Right renal pelvis (tissue), 4 donors: ENCODE results near the gene OBSL1. TPM values are rescaled to one million over a fixed set of nuclear protein-coding genes. Genes with fewer than 3 reads are reported as not detected.
A peak's percentile ranks its signal among the peaks of the same experiment; 100 is the strongest.

Source experiments
- DNase-seq, 4 donors: peaks; one replicate each; pipeline ENCODE4 v3.0.0-alpha.2; 2013; ENCODE audit warnings: low read depth in 4 of 4, low spot score in 3 of 4, missing footprints in 1 of 4
- polyA plus RNA-seq, 4 donors: library from polyadenylated mRNA; unstranded; fragments of 120-200 nt; gene quantifications; one replicate each; pipeline ENCODE4 v1.2.1, GENCODE V29; 2013; ENCODE audit not compliant: insufficient read length in 4 of 4

OBSL1 gene
- polyA plus RNA-seq, 4 donors = 122 to 193 (median 147) TPM

- DNase-seq = peak; percentile 96 to 98 (median 96)
These were observed 26.4 kb upstream of the OBSL1 start, which contains the start of gene STK11IP for GRCh38 chr2:219597552-219598307. STK11IP (plus strand) TSS chr2:219597857; CDS start chr2:219598120, 263 bp downstream.

DNA sequence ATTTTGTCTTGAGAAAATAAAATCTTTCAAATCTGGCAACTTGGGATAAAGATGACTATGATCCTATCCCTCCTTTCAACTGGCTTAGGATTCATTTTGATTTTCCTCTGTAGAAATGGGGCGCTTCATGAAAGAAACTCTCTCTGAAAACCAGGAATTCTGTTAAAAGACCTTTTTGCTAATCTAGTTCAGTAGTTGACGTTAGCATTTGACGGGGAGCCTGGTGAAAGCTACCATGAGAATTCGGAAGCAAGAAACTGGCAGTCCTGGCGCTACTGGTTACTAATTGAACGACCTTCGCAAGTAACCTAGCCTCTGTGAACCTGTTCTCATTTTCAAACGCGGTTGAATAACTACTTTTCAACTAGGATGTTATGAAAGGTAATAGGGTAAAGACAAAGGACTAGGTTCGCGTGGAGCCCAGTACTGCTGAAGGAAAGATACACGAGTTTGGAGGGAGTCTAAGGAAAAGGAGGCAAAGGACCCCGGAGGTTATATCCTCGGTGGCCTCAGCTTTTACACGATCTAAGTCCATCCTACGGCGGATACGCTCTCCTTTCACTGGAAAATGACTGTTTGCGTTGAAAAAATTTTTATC is 25.7 kb upstream of the OBSL1 start:
- peak in 1 of 4 donors; percentile 25 for DNase-seq

DNA sequence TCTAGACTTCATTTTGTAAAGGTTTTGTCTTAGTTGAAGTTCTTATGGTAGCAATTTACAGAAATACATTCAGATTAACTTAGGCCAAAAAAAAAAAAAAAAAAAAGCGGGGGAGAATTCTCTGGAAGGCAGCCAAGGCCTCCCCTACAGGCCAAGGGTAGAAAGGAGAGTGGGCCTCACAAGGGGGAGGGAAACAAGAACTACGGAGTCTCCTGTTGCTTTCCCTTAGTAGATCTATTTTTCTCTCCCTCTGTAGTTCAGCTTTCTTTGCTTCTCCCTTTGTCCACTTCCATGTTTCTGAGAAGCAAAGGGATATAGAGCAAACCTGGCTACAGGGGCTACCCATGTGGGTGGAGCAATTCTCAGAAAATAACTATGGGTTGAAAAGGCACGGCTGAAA is 23.9 kb upstream of the OBSL1 start:
- peak in 2 of 4 donors; percentile 57 to 58 for DNase-seq

DNA sequence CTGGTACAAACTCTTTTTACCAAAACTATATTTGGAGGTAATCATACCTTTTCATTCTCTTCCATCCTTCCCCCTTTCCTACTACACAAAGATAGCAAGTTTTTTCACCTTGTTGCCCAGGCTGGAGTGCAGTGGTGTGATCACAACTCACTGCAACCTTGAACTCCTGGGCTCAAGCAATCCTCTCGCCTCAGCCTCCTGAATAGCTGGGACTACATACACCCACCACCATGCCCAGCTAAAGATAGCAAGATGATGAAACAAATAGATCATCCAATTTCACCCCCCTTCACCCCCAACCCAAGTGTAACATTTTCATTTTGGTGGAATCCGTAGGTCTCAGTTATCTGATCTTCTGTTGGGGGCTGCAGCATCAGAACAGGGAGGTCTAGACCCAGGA is 21.8 kb upstream of the OBSL1 start:
- no peak for DNase-seq

DNA sequence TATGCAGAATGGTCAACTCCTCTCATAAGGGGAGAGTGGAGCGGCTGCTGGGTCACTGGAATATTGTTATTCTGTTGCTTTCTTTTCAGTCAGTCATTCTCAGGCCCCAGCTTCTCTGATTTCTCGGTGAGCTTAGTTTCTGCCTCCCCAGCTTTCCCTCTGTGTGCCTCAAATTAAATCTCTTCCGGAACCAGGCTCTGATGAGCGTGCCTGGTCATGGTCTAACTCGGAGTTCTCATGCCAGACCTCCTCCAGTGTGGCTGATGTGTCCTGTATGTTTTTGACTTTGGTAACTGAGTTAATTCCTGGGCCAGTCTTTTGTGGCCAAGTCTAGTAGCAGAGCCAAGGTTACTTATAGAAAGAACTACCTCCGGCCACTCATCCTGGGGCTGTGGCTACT is 21.4 kb upstream of the OBSL1 start:
- DNase-seq = no peak

GRCh38 chr2:219591091-219591490 is 19.8 kb upstream of the OBSL1 start:
- DNase-seq = no peak

DNA sequence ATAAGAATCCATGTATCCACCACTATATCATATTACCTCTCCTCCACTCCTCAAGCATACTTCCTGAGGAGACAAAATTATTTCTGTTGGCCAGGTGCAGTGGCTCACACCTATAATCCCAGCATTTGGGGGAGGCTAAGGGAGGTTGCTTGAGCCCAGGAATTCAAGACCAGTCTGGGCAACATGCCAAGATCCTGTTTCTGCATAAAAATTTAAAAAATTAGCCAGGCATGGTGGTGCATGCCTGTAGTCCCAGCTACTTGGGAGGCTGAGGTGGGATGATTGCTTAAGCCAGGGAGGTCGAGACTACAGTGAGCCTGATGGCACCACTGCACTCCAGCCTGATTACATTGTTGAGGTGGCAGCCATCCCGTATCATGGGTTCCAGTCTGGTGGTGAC is 10.0 kb upstream of the OBSL1 start:
- DNase-seq = no peak

- DNase-seq = no peak
These were observed 7.7 kb upstream of the OBSL1 start for GRCh38 chr2:219578811-219579613.

GRCh38 chr2:219576505-219577388 is 5.4 kb upstream of the OBSL1 start:
- no peak for DNase-seq

DNA sequence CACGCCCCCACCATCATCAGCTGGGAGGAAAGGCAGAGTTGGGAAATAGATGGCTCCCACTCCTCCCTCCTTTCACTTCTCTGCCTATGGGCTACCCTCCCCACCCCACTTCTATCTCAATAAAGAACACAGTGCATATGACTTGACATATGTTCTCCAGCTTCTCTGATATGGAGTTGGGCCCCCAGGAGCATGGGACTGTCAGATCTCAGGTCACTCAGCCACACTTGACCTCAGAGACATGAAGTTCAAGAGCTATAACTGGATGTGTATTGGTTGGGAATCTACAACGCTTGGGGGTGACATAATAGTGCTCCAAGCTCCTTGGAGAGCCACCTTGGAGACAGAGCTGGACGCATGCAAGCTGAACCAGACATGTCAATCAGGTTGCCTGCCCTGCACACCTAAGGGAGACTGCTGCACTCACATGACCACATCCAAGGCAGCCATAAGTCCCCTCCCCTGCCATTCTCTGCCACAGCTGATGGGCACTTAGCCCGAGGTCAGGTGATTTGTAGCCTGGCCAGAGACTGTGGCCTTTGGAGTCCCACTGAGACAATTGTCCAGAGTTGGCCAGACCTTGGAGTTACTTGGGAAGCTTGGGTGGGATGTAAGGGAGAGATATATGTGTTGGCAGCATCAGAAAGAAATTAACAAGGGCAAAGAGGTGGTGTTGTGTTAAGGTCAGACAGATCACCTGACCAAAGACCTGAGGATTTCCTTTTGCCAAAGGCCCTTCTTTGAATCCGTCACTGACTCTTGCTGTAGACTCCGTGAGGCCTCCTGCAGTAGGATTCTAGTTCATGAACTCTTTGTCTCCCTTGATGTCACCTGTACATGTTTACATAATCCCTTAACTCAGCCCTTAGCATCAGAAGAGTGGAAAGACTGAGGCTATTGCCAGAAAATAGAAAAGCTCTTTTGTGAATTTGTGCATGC is 4.5 kb upstream of the OBSL1 start:
- no peak for DNase-seq

DNA sequence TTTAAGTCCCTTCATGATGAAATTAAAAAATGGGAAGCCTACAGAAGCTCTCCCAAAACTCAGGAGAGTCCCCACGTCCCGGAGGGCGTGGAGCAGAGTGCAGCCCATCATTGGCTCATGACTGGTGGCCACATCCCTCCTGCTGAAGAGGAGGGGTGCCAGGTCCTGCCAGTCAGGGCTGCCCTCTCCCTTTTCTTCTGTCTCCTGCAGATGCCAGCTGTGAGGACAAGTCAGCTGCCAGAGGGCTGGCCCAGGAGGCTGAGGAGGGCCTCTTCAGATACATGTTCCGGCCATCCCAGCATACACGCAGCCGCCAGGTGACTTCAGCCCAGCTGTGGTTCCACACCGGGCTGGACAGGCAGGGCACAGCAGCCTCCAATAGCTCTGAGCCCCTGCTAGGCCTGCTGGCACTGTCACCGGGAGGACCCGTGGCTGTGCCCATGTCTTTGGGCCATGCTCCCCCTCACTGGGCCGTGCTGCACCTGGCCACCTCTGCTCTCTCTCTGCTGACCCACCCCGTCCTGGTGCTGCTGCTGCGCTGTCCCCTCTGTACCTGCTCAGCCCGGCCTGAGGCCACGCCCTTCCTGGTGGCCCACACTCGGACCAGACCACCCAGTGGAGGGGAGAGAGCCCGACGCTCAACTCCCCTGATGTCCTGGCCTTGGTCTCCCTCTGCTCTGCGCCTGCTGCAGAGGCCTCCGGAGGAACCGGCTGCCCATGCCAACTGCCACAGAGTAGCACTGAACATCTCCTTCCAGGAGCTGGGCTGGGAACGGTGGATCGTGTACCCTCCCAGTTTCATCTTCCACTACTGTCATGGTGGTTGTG is 3.4 kb upstream of the OBSL1 start:
- no peak for DNase-seq

DNA sequence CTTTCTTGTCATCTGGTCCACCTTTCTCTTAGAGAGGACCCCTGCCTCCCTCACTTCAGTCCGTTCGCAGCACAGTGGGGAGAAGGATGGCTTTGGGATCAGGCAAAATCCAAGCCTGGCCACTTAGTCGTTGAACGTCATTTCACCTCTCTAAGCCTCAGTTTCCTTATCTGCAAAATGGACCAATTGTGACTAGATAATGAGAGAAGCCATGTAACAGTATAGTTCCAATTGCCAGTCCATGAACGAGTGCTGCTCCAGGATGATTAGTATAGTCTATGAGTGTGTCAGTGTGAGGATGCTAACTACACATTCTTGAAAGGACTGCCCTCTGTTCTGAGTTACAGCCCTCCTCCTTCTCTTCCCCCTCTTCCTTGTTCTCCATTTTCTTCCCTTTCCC is 1.8 kb upstream of the OBSL1 start:
- no peak for DNase-seq

- no peak for DNase-seq
These were observed 1.1 kb upstream of the OBSL1 start, which contains the start of gene INHA for GRCh38 chr2:219572237-219573001. INHA (plus strand) TSS chr2:219572310; CDS start chr2:219572375, 65 bp downstream.

DNA sequence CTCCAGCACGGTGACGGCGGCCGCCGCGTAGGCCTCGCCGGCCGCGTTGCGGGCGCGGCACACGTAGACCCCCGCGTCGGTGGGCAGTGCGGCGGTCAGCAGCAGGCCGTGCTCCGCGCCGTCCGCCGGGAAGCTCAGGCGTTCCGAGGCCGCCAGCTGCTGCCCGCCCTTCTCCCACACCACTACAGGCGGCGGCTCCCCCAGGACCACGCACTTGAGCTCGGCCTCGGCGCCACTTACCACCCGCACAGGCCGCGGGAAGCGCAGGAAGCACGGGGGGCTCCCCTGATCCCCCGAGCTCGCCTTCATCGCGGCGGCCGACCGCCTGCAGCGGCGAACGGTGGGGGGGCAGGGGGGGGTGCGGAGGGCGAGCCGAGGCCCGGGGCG is 422 bp downstream of the OBSL1 start:
- DNase-seq = no peak

- DNase-seq = no peak
These were observed 980 bp downstream of the OBSL1 start for GRCh38 chr2:219570194-219570923.

DNA sequence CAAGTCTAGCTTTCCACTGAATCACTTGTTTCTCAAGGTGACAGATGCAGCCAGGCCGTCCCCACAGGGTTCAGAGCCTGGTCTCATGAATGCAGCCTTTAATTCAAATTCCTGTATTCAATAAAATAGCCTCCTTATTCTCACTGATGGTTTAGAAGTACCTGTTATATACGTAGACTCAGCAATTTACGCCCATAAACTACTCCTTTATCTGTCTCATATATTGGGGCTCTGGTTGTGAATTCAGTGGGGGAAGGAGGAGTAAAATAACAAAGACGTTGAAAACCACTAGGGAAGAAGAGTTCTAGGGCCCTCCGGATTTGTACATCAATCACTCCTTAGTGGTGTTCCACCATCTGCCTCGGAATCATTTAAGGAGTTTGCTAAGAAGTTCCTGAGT is 1.7 kb downstream of the OBSL1 start:
- no peak for DNase-seq

DNA sequence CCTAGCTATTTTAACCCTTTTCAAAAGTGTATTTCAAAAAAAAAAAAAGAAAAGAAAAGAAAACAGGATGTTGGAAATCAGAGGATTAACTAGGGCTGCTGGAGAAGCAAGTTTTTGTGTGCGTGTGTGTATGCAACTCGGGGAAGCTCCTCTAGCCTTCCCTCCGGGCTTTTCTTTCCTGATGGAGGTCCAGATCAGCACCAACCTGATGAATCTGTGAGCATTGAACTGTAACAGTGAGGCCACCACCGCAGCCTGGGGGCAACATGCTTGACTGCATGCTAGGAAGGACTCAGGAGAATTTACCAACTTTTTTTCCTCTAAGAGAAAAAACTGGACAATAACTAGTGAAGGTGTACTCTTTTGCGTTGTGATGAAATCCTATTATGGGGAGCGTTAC is 2.3 kb downstream of the OBSL1 start:
- no peak for DNase-seq
